Endodermal cell (in vitro differentiated cells): Measurements from ENCODE around the gene RGS7. TPM values are rescaled to one million over a fixed set of nuclear protein-coding genes. Genes with fewer than 3 reads are reported as not detected.

Experiments used
- DNase-seq: peaks from one replicate; pipeline ENCODE4 v3.0.0-alpha.2; 2017
- H3K27ac ChIP-seq: 2 replicates; pipeline ENCODE4 v1.5.1; 2013; ENCODE audit warnings: mild to moderate bottlenecking, low read depth, low read length, moderate library complexity
- H3K27me3 ChIP-seq: 2 replicates; pipeline ENCODE4 v1.6.1; 2013; ENCODE audit warnings: mild to moderate bottlenecking, low read length, moderate library complexity; ENCODE audit not compliant: insufficient read depth, control insufficient read depth, poor library complexity, severe bottlenecking
- H3K36me3 ChIP-seq: 2 replicates; pipeline ENCODE4 v1.7.0; 2013; ENCODE audit warnings: mild to moderate bottlenecking, low read length, moderate library complexity; ENCODE audit not compliant: control insufficient read depth, insufficient read depth
- H3K4me1 ChIP-seq: one replicate; pipeline ENCODE4 v1.7.0; 2013; ENCODE audit warnings: low read length; ENCODE audit not compliant: control insufficient read depth, insufficient read depth
- H3K4me3 ChIP-seq: 2 replicates; pipeline ENCODE4 v1.5.1; 2013; ENCODE audit warnings: mild to moderate bottlenecking, low read length, moderate library complexity
- H3K9ac ChIP-seq: 2 replicates; pipeline ENCODE4 v1.6.1; 2013; ENCODE audit warnings: mild to moderate bottlenecking, low read length, moderate library complexity; ENCODE audit not compliant: poor library complexity, severe bottlenecking; ENCODE audit errors: extremely low read depth
- H3K9me3 ChIP-seq: 2 replicates; pipeline ENCODE4 v1.6.1; 2013; ENCODE audit warnings: mild to moderate bottlenecking, low read length, moderate library complexity; ENCODE audit not compliant: control insufficient read depth
- H3K27ac Mint-ChIP-seq: 2 replicates; pipeline ENCODE4 v1.8.0; 2020; ENCODE audit warnings: mixed read lengths
- H3K27me3 Mint-ChIP-seq: 2 replicates; pipeline ENCODE4 v1.8.0; 2021; ENCODE audit warnings: mild to moderate bottlenecking, mixed read lengths; ENCODE audit not compliant: insufficient read depth
- H3K36me3 Mint-ChIP-seq: 2 replicates; pipeline ENCODE4 v1.8.0; 2020; ENCODE audit warnings: low read depth, mixed read lengths
- H3K4me1 Mint-ChIP-seq: 2 replicates; pipeline ENCODE4 v1.8.0; 2020; ENCODE audit warnings: mixed read lengths
- H3K4me3 Mint-ChIP-seq: 2 replicates; pipeline ENCODE4 v1.8.0; 2020; ENCODE audit warnings: mild to moderate bottlenecking, moderate library complexity, mixed read lengths
- H3K9me3 Mint-ChIP-seq: 2 replicates; pipeline ENCODE4 v1.8.0; 2020; ENCODE audit warnings: mild to moderate bottlenecking, mixed read lengths
- WGBS, 2 experiments: methylation state at CpG; one replicate each; pipeline versions ENCODE4 v1.1.5 to v1.1.7; 2013; ENCODE audit warnings: missing lambda C conversion rate in 2 of 2, mixed read lengths in 1 of 2; ENCODE audit not compliant: insufficient coverage in 1 of 2, insufficient read length in 1 of 2; 5-methylcytosine and 5-hydroxymethylcytosine counted together
- total RNA-seq, 2 donors: library from RNA; stranded (reverse); fragmentation: NEBNext Ultra II Directional in 1 of 2; extraction: Animal tissue kit (Norgen Biotek cat#: 25700) in 1 of 2; gene quantifications; 2 replicates in 1 of 2; 3 replicates in 1 of 2; pipeline ENCODE4 v1.2.1, GENCODE V29; 2021
- TF ChIP-seq, protein P1 (sequence below): fragments of 200-600 bp; sonication (generic); conservative IDR thresholded peaks from 2 replicates; pipeline ENCODE4 v1.5.0; 2021; ENCODE audit warnings: antibody characterized with exemption, mild to moderate bottlenecking

RGS7 gene
- total RNA-seq, 2 donors from 2014 or later, result 1.0 to 1.1 TPM

DNA sequence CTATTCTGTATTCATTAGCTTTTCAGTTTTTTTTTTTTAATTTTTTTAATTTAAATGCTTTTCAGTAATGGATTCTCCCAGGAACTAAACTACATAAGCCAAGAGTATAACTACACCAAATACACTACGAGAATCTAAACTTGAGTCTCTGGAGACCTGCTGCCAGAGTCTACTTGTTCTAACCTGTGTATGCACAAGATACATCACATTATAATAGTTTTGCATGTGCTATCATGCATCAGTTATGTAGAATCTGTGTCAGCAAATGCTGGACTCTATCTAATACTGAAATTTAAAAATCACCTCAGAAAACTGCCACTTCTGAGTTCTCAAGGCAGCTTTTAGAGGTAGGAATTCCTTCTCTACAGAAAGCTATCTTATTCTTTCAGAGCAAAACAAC, 598.7 kb downstream of the RGS7 start:
- no peaks in the 10 kb centered on the region for H3K9me3 ChIP-seq
- 71 to 90% methylated on average over 1 of the region's 1 CpG for WGBS, 2 experiments
- H3K27me3 ChIP-seq, result no peaks in the 10 kb centered on the region
- no peak overlapping the region for H3K27ac ChIP-seq
- H3K4me3 ChIP-seq, result no peak overlapping the region
- H3K27me3 Mint-ChIP-seq, result no peaks in the 10 kb centered on the region
- peaks cover 5% of the 10 kb centered on the region for H3K9me3 Mint-ChIP-seq
- TF ChIP-seq, protein P1, sequence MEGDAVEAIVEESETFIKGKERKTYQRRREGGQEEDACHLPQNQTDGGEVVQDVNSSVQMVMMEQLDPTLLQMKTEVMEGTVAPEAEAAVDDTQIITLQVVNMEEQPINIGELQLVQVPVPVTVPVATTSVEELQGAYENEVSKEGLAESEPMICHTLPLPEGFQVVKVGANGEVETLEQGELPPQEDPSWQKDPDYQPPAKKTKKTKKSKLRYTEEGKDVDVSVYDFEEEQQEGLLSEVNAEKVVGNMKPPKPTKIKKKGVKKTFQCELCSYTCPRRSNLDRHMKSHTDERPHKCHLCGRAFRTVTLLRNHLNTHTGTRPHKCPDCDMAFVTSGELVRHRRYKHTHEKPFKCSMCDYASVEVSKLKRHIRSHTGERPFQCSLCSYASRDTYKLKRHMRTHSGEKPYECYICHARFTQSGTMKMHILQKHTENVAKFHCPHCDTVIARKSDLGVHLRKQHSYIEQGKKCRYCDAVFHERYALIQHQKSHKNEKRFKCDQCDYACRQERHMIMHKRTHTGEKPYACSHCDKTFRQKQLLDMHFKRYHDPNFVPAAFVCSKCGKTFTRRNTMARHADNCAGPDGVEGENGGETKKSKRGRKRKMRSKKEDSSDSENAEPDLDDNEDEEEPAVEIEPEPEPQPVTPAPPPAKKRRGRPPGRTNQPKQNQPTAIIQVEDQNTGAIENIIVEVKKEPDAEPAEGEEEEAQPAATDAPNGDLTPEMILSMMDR, result no peak
- H3K9ac ChIP-seq, result no peak overlapping the region
- peaks cover 2% of the 10 kb centered on the region for H3K36me3 Mint-ChIP-seq
- no peak overlapping the region for H3K27ac Mint-ChIP-seq
- H3K36me3 ChIP-seq, result no peaks in the 10 kb centered on the region
- no peak for DNase-seq
- H3K4me3 Mint-ChIP-seq, result no peak overlapping the region
- no peaks in the 10 kb centered on the region for H3K4me1 ChIP-seq
- peaks cover 13% of the 10 kb centered on the region for H3K4me1 Mint-ChIP-seq

DNA sequence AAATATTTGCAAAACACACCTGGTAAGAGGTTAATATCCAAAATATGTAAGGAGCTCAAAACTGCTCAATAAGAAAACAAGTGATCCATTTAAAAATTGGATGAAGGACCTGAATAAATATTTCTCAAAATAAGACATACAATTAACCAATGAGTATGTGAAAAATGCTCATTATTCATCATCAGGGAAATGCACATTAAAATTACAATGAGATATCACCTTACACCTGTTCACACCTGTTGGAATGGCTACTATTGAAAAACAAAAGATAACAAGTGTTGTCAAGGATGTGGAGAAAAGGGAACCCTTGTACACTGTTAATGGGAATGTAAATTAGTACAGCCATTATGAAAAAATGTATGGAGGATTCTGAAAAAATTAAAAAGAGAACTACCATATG, 609.1 kb downstream of the RGS7 start:
- Histone ChIP-seq H3K4me1 (no peaks in the 10 kb centered on the region), H3K9me3 (no peaks in the 10 kb centered on the region), H3K4me3 (no peak overlapping the region), H3K27me3 (no peaks in the 10 kb centered on the region), H3K36me3 (no peaks in the 10 kb centered on the region), H3K27ac (no peak overlapping the region), H3K9ac (no peak overlapping the region)
- Mint-ChIP-seq H3K27me3 (no peaks in the 10 kb centered on the region), H3K27ac (no peak overlapping the region), H3K9me3 (no peaks in the 10 kb centered on the region), H3K36me3 (no peaks in the 10 kb centered on the region), H3K4me1 (no peaks in the 10 kb centered on the region), H3K4me3 (no peak overlapping the region)
- TF ChIP-seq, protein P1, result no peak
- no peak for DNase-seq

DNA sequence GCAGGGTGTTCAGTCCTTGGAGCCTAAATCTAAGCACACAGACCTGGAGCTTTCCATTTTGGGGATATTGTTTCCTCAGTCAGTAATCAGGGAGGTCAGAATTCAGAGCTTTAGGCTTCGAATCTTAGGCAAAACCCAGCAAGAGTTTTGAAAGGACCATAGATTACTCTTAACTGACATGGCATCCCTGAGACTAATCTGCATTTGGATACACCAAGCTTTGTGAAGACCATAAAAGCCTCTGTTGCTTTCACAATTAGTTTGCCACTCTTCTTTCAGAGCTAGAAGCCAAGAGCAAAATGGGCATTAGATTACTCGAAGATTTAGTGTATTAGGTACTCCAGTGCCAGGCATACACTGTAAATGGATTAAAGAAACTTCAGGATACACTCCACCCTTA, 613.3 kb downstream of the RGS7 start:
- H3K27ac ChIP-seq, result no peak overlapping the region
- no peaks in the 10 kb centered on the region for H3K9me3 ChIP-seq
- Mint-ChIP-seq H3K27me3 (no peaks in the 10 kb centered on the region), H3K4me1 (no peaks in the 10 kb centered on the region), H3K27ac (no peak overlapping the region), H3K36me3 (no peaks in the 10 kb centered on the region), H3K4me3 (no peak overlapping the region), H3K9me3 (no peaks in the 10 kb centered on the region)
- H3K9ac ChIP-seq, result no peak overlapping the region
- H3K36me3 ChIP-seq, result no peaks in the 10 kb centered on the region
- H3K27me3 ChIP-seq, result no peaks in the 10 kb centered on the region
- TF ChIP-seq, protein P1, result no peak
- 88 to 89% methylated on average over 1 to 2 of the region's 2 CpGs for whole genome bisulfite sequencing, 2 experiments
- DNase-seq, result no peak
- no peak overlapping the region for H3K4me3 ChIP-seq
- no peaks in the 10 kb centered on the region for H3K4me1 ChIP-seq
